ENCODE results near the gene SOX1.

GRCh38 chr13:112107289-112107688 is 40.3 kb downstream of the SOX1 start:
- TF ChIP-seq, protein P1, sequence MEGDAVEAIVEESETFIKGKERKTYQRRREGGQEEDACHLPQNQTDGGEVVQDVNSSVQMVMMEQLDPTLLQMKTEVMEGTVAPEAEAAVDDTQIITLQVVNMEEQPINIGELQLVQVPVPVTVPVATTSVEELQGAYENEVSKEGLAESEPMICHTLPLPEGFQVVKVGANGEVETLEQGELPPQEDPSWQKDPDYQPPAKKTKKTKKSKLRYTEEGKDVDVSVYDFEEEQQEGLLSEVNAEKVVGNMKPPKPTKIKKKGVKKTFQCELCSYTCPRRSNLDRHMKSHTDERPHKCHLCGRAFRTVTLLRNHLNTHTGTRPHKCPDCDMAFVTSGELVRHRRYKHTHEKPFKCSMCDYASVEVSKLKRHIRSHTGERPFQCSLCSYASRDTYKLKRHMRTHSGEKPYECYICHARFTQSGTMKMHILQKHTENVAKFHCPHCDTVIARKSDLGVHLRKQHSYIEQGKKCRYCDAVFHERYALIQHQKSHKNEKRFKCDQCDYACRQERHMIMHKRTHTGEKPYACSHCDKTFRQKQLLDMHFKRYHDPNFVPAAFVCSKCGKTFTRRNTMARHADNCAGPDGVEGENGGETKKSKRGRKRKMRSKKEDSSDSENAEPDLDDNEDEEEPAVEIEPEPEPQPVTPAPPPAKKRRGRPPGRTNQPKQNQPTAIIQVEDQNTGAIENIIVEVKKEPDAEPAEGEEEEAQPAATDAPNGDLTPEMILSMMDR (IDR thresholded peaks at IDR 0.05; ENCODE audit: poor library complexity, severe bottlenecking), result no peak
- TF ChIP-seq RAD21 (conservative IDR thresholded peaks at IDR 0.05), result no peak
- TF ChIP-seq EP300 (conservative IDR thresholded peaks at IDR 0.05; ENCODE audit: poor library complexity, severe bottlenecking), result no peak
- no peak for TF ChIP-seq REST (IDR thresholded peaks at IDR 0.05; ENCODE audit: borderline replicate concordance)
- TF ChIP-seq EZH2 (IDR thresholded peaks at IDR 0.05; ENCODE audit: borderline replicate concordance, insufficient read depth, low read length, poor library complexity, severe bottlenecking), result no peak
